HepG2 (cell line): ENCODE measurements around the gene OSR1. TPM values are rescaled to one million over a fixed set of nuclear protein-coding genes. Genes with fewer than 3 reads are reported as not detected.

Experiments
- ATM ChIP-seq: fragments of 450-650 bp; IDR thresholded peaks from 2 replicates; pipeline ENCODE4 v1.7.1; 2017; ENCODE audit warnings: mild to moderate bottlenecking, borderline replicate concordance
- CENPT ChIP-seq: sonication (generic); formaldehyde crosslinking; IDR thresholded peaks from 2 replicates; pipeline ENCODE4 v1.8.0; 2022; ENCODE audit warnings: low read depth, mild to moderate bottlenecking, moderate library complexity, missing genetic modification reagents
- CHD4 ChIP-seq: fragments of 200-600 bp; sonication (generic); IDR thresholded peaks from 2 replicates; pipeline ENCODE4 v1.7.0; 2017; ENCODE audit warnings: mild to moderate bottlenecking, low read length, borderline replicate concordance
- HMG20A ChIP-seq: IDR thresholded peaks from 2 replicates; pipeline ENCODE4 v1.6.1; 2016; ENCODE audit warnings: borderline replicate concordance
- KAT8 ChIP-seq: IDR thresholded peaks from 2 replicates; pipeline ENCODE4 v1.6.1; 2016; ENCODE audit warnings: missing genetic modification reagents, missing compliant biosample characterization
- KDM3A ChIP-seq: IDR thresholded peaks from 2 replicates; pipeline ENCODE4 v1.6.1; 2018; ENCODE audit warnings: low read depth, missing compliant biosample characterization
- NFATC3 ChIP-seq: sonication (generic); formaldehyde crosslinking; IDR thresholded peaks from 2 replicates; pipeline ENCODE4 v1.5.1; 2020; ENCODE audit warnings: mild to moderate bottlenecking, missing genetic modification reagents
- NFKBIZ ChIP-seq: IDR thresholded peaks from 2 replicates; pipeline ENCODE4 v1.6.1; 2018; ENCODE audit warnings: missing genetic modification reagents, missing compliant biosample characterization
- ONECUT2 ChIP-seq: sonication (generic); formaldehyde crosslinking; IDR thresholded peaks from 2 replicates; pipeline ENCODE4 v1.4.0; 2020; ENCODE audit warnings: missing genetic modification reagents
- PCBP2 ChIP-seq: fragments of 200-400 bp; formaldehyde crosslinking; optimal IDR thresholded peaks from 2 replicates; pipeline ENCODE3; 2018; ENCODE audit warnings: low read length, low read depth; ENCODE audit not compliant: poor library complexity, severe bottlenecking
- PHF21A ChIP-seq: sonication (generic); formaldehyde crosslinking; IDR thresholded peaks from 2 replicates; pipeline ENCODE4 v1.5.0; 2020; ENCODE audit warnings: mild to moderate bottlenecking, missing genetic modification reagents
- POLR2AphosphoS2 ChIP-seq: IDR thresholded peaks from 2 replicates; pipeline ENCODE4 v1.6.1; 2011; ENCODE audit warnings: low read depth, low read length, improper control_type of control experiment
- POLR2G ChIP-seq: fragments of 200-400 bp; formaldehyde crosslinking; IDR thresholded peaks from 2 replicates; pipeline ENCODE4 v1.6.1; 2018; ENCODE audit warnings: mild to moderate bottlenecking, low read depth, low read length, moderate library complexity
- PRMT3 ChIP-seq: sonication (generic); formaldehyde crosslinking; IDR thresholded peaks from 2 replicates; pipeline ENCODE4 v1.8.1; 2022; ENCODE audit warnings: low read depth, mild to moderate bottlenecking, moderate library complexity, missing genetic modification reagents, borderline replicate concordance
- RAD21 ChIP-seq: fragments of 450-650 bp; formaldehyde crosslinking; IDR thresholded peaks from 2 replicates; pipeline ENCODE4 v1.5.0; 2020; ENCODE audit warnings: mild to moderate bottlenecking
- REXO4 ChIP-seq: sonication (generic); formaldehyde crosslinking; IDR thresholded peaks from 2 replicates; pipeline ENCODE4 v1.8.0; 2022; ENCODE audit warnings: missing genetic modification reagents, mild to moderate bottlenecking, borderline replicate concordance
- RNF2 ChIP-seq: fragments of 450-650 bp; conservative IDR thresholded peaks from 2 replicates; pipeline ENCODE4 v1.6.1; 2016; ENCODE audit warnings: low read depth
- RXRA ChIP-seq: sonication (generic); formaldehyde crosslinking; IDR thresholded peaks from 2 replicates; pipeline ENCODE4 v1.5.1; 2020; ENCODE audit warnings: missing genetic modification reagents
- SMC3 ChIP-seq: IDR thresholded peaks from 2 replicates; pipeline ENCODE4 v1.6.1; 2011; ENCODE audit warnings: low read length, improper control_type of control experiment
- ZFP41 ChIP-seq: sonication (generic); formaldehyde crosslinking; IDR thresholded peaks from 2 replicates; pipeline ENCODE4 v1.4.0; 2020; ENCODE audit warnings: mild to moderate bottlenecking, missing genetic modification reagents, borderline replicate concordance
- ZFYVE20 ChIP-seq: sonication (generic); formaldehyde crosslinking; IDR thresholded peaks from 2 replicates; pipeline ENCODE4 v1.8.0; 2023; ENCODE audit warnings: low read depth, mild to moderate bottlenecking, moderate library complexity, missing genetic modification reagents, borderline replicate concordance
- ZNF251 ChIP-seq: sonication (generic); formaldehyde crosslinking; IDR thresholded peaks from 2 replicates; pipeline ENCODE4 v1.9.0; 2021; ENCODE audit warnings: mild to moderate bottlenecking, missing genetic modification reagents
- ZNF282 ChIP-seq: fragments of 450-650 bp; IDR thresholded peaks from 2 replicates; pipeline ENCODE4 v1.6.1; 2018; ENCODE audit not compliant: partially characterized antibody
- ZNF33A ChIP-seq: sonication (generic); formaldehyde crosslinking; IDR thresholded peaks from 2 replicates; pipeline ENCODE4 v1.5.1; 2020; ENCODE audit warnings: missing genetic modification reagents, mild to moderate bottlenecking, moderate library complexity, borderline replicate concordance
- ZNF530 ChIP-seq: sonication (generic); formaldehyde crosslinking; IDR thresholded peaks from 2 replicates; pipeline ENCODE4 v1.5.0; 2020; ENCODE audit warnings: low read depth, mild to moderate bottlenecking, missing genetic modification reagents
- ZNF549 ChIP-seq: sonication (generic); formaldehyde crosslinking; IDR thresholded peaks from 2 replicates; pipeline ENCODE4 v1.5.0; 2020; ENCODE audit warnings: missing genetic modification reagents
- ZNF607 ChIP-seq: sonication (generic); formaldehyde crosslinking; IDR thresholded peaks from 2 replicates; pipeline ENCODE4 v1.5.1; 2020; ENCODE audit warnings: missing genetic modification reagents, mild to moderate bottlenecking, borderline replicate concordance
- ZNF619 ChIP-seq: sonication (generic); formaldehyde crosslinking; IDR thresholded peaks from 2 replicates; pipeline ENCODE4 v1.4.0; 2020; ENCODE audit warnings: mild to moderate bottlenecking, missing genetic modification reagents
- ZNF7 ChIP-seq: IDR thresholded peaks from 2 replicates; pipeline ENCODE4 v1.6.1; 2016; ENCODE audit warnings: missing biosample characterization, missing genetic modification reagents
- ZNF788 ChIP-seq: sonication (generic); formaldehyde crosslinking; IDR thresholded peaks from 2 replicates; pipeline ENCODE4 v1.5.0; 2020; ENCODE audit warnings: mild to moderate bottlenecking, missing genetic modification reagents, borderline replicate concordance
- polyA plus RNA-seq, 8 experiments: library from polyadenylated mRNA; depleted of rRNA in 3 of 8; stranded (reverse) in 7 of 8; unstranded in 1 of 8; fragments of >200 nt; fragmentation: Illumina TruSeq in 4 of 8; extraction: Trizol in 4 of 8; gene quantifications; 2 replicates each; pipeline versions ENCODE4 v1.2.1 to v1.2.3, GENCODE V29; 2011 to 2016; ENCODE audit warnings: low read depth in 4 of 8, missing spikeins in 1 of 8, mixed read lengths in 1 of 8; ENCODE audit not compliant: insufficient read depth in 1 of 8
- total RNA-seq, 5 experiments: library from RNA; depleted of rRNA; stranded (reverse); fragments of >200 nt; fragmentation: Illumina TruSeq; extraction: Trizol; gene quantifications; 2 replicates each; pipeline ENCODE4 v1.2.3, GENCODE V29; 2016; ENCODE audit warnings: low read depth in 1 of 5
- TF ChIP-seq, protein P1 (sequence below): IDR thresholded peaks from 2 replicates; pipeline ENCODE4 v1.6.1; 2018; ENCODE audit warnings: missing genetic modification reagents, mild to moderate bottlenecking, missing compliant biosample characterization
- TF ChIP-seq, protein P2 (sequence below): IDR thresholded peaks from 2 replicates; pipeline ENCODE4 v1.6.1; 2016; ENCODE audit warnings: low read depth, borderline replicate concordance
- TF ChIP-seq, protein P3 (sequence below): sonication (generic); formaldehyde crosslinking; IDR thresholded peaks from 2 replicates; pipeline ENCODE4 v1.4.0; 2020; ENCODE audit warnings: missing genetic modification reagents

The OSR1 gene
- total and polyA plus RNA-seq, 2 of the 13 experiments (the other 11 are each of a cell fraction or from before 2014, with no cell fraction given) = 0.63 to 1.1 TPM

DNA sequence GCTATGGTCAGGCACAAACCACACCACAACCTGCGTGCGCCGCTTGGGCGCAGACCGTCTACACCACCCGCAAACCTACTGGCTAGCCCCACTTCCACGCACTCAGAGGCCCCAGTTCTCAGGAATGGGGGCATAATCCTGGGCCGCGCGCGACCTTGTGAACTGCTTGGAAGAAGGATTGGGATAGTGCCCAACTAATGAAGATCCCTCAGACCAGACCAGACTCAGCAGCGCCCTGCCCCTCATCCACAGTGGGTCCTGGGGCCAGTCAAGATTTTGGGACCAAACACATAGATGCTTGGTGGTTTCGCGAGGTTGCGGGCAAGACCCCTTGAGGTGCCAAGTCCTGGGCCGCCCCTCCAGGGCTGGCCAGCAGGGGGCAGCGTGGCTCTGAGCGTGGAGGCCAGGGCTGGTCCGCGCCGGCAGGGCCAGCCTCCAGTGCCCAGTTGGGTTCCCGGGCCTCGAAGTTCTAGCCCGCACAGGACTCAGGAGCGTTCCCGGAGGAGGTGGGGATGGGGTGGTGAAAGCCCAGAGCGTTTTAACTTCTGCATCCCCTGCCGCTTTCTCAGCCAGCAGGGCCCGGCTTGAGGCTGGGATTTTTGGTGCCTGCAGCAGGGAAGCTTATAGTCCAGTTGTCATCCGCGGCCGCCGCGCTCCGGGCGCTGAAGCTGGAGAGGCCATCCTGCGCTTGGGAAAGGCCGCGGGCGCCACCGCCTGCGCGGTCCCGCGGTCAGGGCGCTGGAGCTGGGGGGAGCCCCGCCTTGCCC, 8.3 kb downstream of the OSR1 start (continued):
- TF ChIP-seq ZNF607 (CRISPR knock-in tag) = no peak
- TF ChIP-seq SMC3 = peak; percentile 39; the same call in 1 of the 2 replicates
- TF ChIP-seq PCBP2 = no peak
- TF ChIP-seq ZFP41 = no peak
- no peak for TF ChIP-seq ZNF251 (CRISPR knock-in tag)
- TF ChIP-seq, protein P1, sequence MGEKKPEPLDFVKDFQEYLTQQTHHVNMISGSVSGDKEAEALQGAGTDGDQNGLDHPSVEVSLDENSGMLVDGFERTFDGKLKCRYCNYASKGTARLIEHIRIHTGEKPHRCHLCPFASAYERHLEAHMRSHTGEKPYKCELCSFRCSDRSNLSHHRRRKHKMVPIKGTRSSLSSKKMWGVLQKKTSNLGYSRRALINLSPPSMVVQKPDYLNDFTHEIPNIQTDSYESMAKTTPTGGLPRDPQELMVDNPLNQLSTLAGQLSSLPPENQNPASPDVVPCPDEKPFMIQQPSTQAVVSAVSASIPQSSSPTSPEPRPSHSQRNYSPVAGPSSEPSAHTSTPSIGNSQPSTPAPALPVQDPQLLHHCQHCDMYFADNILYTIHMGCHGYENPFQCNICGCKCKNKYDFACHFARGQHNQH = no peak
- no peak for TF ChIP-seq CENPT (CRISPR knock-in tag)
- no peak for TF ChIP-seq ZNF33A
- TF ChIP-seq, protein P2, sequence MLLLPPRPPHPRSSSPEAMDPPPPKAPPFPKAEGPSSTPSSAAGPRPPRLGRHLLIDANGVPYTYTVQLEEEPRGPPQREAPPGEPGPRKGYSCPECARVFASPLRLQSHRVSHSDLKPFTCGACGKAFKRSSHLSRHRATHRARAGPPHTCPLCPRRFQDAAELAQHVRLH (CRISPR knock-in tag) = 0 out of 2 replicates have a peak, but pooled peaks have one; percentile 24
- TF ChIP-seq ZNF549 (CRISPR knock-in tag) = no peak
- no peak for TF ChIP-seq POLR2AphosphoS2
- no peak for TF ChIP-seq ZFYVE20 (CRISPR knock-in tag)
- TF ChIP-seq POLR2G = no peak
- TF ChIP-seq, protein P3, sequence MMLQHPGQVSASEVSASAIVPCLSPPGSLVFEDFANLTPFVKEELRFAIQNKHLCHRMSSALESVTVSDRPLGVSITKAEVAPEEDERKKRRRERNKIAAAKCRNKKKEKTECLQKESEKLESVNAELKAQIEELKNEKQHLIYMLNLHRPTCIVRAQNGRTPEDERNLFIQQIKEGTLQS (CRISPR knock-in tag) = no peak
- TF ChIP-seq REXO4 = no peak
- TF ChIP-seq RNF2 = no peak
- TF ChIP-seq ATM = no peak
- TF ChIP-seq NFKBIZ = no peak
- no peak for TF ChIP-seq ZNF788 (CRISPR knock-in tag)
- no peak for TF ChIP-seq HMG20A (CRISPR knock-in tag)
- TF ChIP-seq ZNF7 (CRISPR knock-in tag) = no peak
- TF ChIP-seq ZNF530 (CRISPR knock-in tag) = no peak
- 0 out of 2 replicates have a peak, but pooled peaks have one; percentile 18 for TF ChIP-seq KAT8 (CRISPR knock-in tag)
- TF ChIP-seq KDM3A (CRISPR knock-in tag) = no peak
- no peak for TF ChIP-seq CHD4
- no peak; the same call in 1 of the 2 replicates for TF ChIP-seq RXRA (CRISPR knock-in tag)
- no peak for TF ChIP-seq PHF21A (CRISPR knock-in tag)
- TF ChIP-seq ZNF619 (CRISPR knock-in tag) = no peak
- TF ChIP-seq NFATC3 = 0 out of 2 replicates have a peak, but pooled peaks have one; percentile 37
- TF ChIP-seq RAD21 (CRISPR knock-in tag) = peak; percentile 91
- TF ChIP-seq PRMT3 (CRISPR knock-in tag) = no peak
- no peak for TF ChIP-seq ONECUT2 (CRISPR knock-in tag)
- no peak for TF ChIP-seq ZNF282
